Stomach (tissue), 9 donors: Measurements from ENCODE around the gene ATP11B. TPM values are rescaled to one million over a fixed set of nuclear protein-coding genes. Genes with fewer than 3 reads are reported as not detected.

Experiments
- DNase-seq, 2 donors: peaks; one replicate each; pipeline versions ENCODE4 v3.0.0 to v3.0.0-alpha.2; 2013 to 2019
- H3K27ac ChIP-seq, 5 donors: fragments of 200-600 bp in 4 of 5; sonication (generic) in 4 of 5; one replicate each; pipeline ENCODE4 v1.5.1; 2013 to 2019; ENCODE audit warnings: mild to moderate bottlenecking in 1 of 5, moderate library complexity in 1 of 5
- H3K27me3 ChIP-seq, 3 donors: fragments of 200-600 bp; sonication (generic); one replicate each; pipeline ENCODE4 v1.5.1; 2017 to 2019; ENCODE audit warnings: mixed run types in 1 of 3
- H3K36me3 ChIP-seq, 4 donors: fragments of 200-600 bp; sonication (generic); 1 replicate in 3 of 4; 2 replicates in 1 of 4; pipeline ENCODE4 v1.5.1; 2016 to 2019
- H3K4me1 ChIP-seq, 4 donors: fragments of 200-600 bp; sonication (generic); one replicate each; pipeline ENCODE4 v1.5.1; 2016 to 2019
- H3K4me3 ChIP-seq, 4 donors: fragments of 200-600 bp; sonication (generic) in 3 of 4; one replicate each; pipeline ENCODE4 v1.5.1; 2016 to 2019; ENCODE audit warnings: mild to moderate bottlenecking in 1 of 4
- H3K9me3 ChIP-seq, 4 donors: fragments of 200-600 bp; sonication (generic); one replicate each; pipeline ENCODE4 v1.5.1; 2016 to 2019
- EP300 ChIP-seq: sonication (generic); formaldehyde crosslinking; IDR thresholded peaks from one replicate; pipeline ENCODE4 v1.6.1; 2017; ENCODE audit warnings: antibody characterized with exemption
- POLR2A ChIP-seq, 4 donors: fragments of 450-650 bp; IDR thresholded peaks; one replicate each; pipeline ENCODE4 v1.6.1; 2016; ENCODE audit warnings: antibody characterized with exemption in 4 of 4, control low read depth in 2 of 4, mild to moderate bottlenecking in 1 of 4, moderate library complexity in 1 of 4
- POLR2AphosphoS5 ChIP-seq, 3 donors: sonication (generic); formaldehyde crosslinking; IDR thresholded peaks; one replicate each; pipeline ENCODE4 v1.6.1; 2016; ENCODE audit warnings: antibody characterized with exemption in 3 of 3
- WGBS, 5 donors: extraction: QIAGEN DNeasy Blood & Tissue Kit in 3 of 5; methylation state at CpG; one replicate each; pipeline versions ENCODE4 v1.1.5 to v1.1.7; 2013 to 2018; 5-methylcytosine and 5-hydroxymethylcytosine counted together
- intact Hi-C: fragments of 100-400 bp; cut with DNase I; formaldehyde crosslinking; loops from one replicate; pipeline ENCODE4 v1.15.1; 2023; ENCODE audit warnings: low total_unique reads
- polyA plus RNA-seq, 3 donors: library from polyadenylated mRNA; stranded (reverse); fragments of 200-250 nt; gene quantifications; one replicate each; pipeline ENCODE4 v1.2.3, GENCODE V29; 2013
- total RNA-seq, 5 donors: library from RNA; depleted of rRNA; stranded (reverse); fragments of >200 nt; gene quantifications; one replicate each; pipeline versions ENCODE4 v1.1.0 to v1.2.3, GENCODE V29; 2014 to 2016
- TF ChIP-seq, protein P1 (sequence below), 7 experiments: fragments of 450-650 bp in 4 of 7; fragments of 200-600 bp in 3 of 7; sonication (generic) in 3 of 7; IDR thresholded peaks; one replicate each; pipeline ENCODE4 v1.5.1; 2016 to 2019; ENCODE audit warnings: antibody characterized with exemption in 7 of 7, control low read depth in 2 of 7, mild to moderate bottlenecking in 1 of 7
- donor health status: healthy with polysubstance abuse.
- donor health status: Bipolar disorder and iron deficiency.
- donor health status: healthy.

Gene ATP11B
- total and polyA plus RNA-seq, 8 donors = 9.6 to 449 (median 120) TPM

DNA sequence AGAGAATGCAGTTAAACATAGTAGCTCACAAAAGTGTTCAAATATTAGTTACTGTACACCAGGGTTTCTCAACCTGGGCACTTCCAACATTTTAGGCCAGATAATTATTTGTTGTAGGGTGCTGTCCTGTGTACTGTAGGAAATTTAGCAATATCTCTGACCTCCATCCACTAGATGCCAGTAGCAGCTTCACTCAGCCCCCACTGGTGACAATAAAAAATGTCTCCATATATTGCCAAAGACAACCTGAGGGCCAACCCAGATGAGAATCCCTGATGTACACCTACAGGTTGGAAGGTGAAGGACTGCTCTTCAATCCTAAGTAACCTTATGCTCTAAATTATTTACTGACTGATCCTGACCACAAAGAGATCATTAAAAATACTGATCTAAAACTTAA, 154.6 kb downstream of the ATP11B start:
- no peak for DNase-seq
- intact Hi-C loops = no loop called here
- Histone ChIP-seq H3K9me3 (no peaks in the 10 kb centered on the region), H3K4me3 (no peak overlapping the region), H3K27ac (no peak overlapping the region), H3K27me3 (no peaks in the 10 kb centered on the region), H3K4me1 (no peaks in the 10 kb centered on the region), H3K36me3 (peaks cover 13 to 53% (median 46%) of the 10 kb centered on the region in 4 donors)
- TF ChIP-seq POLR2A (IDR thresholded peaks at IDR 0.05) (no peak), POLR2AphosphoS5 (IDR thresholded peaks at IDR 0.05) (no peak), EP300 (no peak)
- TF ChIP-seq, protein P1, sequence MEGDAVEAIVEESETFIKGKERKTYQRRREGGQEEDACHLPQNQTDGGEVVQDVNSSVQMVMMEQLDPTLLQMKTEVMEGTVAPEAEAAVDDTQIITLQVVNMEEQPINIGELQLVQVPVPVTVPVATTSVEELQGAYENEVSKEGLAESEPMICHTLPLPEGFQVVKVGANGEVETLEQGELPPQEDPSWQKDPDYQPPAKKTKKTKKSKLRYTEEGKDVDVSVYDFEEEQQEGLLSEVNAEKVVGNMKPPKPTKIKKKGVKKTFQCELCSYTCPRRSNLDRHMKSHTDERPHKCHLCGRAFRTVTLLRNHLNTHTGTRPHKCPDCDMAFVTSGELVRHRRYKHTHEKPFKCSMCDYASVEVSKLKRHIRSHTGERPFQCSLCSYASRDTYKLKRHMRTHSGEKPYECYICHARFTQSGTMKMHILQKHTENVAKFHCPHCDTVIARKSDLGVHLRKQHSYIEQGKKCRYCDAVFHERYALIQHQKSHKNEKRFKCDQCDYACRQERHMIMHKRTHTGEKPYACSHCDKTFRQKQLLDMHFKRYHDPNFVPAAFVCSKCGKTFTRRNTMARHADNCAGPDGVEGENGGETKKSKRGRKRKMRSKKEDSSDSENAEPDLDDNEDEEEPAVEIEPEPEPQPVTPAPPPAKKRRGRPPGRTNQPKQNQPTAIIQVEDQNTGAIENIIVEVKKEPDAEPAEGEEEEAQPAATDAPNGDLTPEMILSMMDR (IDR thresholded peaks at IDR 0.05) = no peak

DNA sequence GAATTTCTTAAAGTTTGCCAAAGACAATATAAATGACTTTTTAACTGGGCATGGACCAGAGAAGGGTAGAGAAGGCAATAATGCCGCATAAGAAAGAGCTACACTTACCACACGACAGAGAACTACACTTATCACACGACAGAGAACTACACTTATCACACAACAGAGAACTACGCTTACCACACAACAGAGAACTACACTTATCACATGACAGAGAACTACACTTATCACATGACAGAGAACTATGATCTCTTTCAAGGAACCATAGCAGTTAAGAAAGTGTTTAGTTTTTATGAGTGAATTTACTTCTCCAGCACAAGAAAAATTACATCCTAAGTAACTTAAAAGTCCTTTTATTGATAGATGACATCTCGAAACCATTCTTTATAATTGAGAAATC, 155.0 kb downstream of the ATP11B start:
- 78 to 90% (median 86%) methylated on average over 5 of the region's 5 CpGs for WGBS, 5 donors
- no peak for DNase-seq
- TF ChIP-seq POLR2AphosphoS5 (IDR thresholded peaks at IDR 0.05) (no peak), EP300 (no peak), POLR2A (IDR thresholded peaks at IDR 0.05) (no peak)
- TF ChIP-seq, protein P1 (IDR thresholded peaks at IDR 0.05) = no peak
- no peaks in the 10 kb centered on the region for H3K9me3 ChIP-seq
- no peaks in the 10 kb centered on the region for H3K4me1 ChIP-seq
- intact Hi-C loops = no loop called here
- no peak overlapping the region for H3K27ac ChIP-seq
- no peaks in the 10 kb centered on the region for H3K27me3 ChIP-seq
- peaks cover 13 to 57% (median 49%) of the 10 kb centered on the region in 4 donors for H3K36me3 ChIP-seq
- no peak overlapping the region for H3K4me3 ChIP-seq

DNA sequence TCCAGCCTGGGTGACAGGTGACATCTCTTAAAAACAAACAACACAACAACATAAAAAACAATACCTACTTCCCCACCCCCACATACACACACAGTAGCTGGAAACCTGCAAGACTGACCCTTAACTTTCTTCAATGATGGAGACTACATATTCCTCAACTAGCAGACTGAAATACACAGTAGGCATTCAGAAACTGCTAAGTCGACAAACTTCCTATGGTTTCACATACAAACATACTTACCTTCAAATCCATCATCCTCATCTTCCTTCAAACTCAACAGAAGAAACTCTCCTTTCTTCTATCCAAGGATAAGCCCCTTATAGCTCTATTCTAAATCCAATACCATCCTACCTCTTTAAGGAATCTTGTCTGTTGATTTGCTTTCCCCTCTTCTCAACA, 156.4 kb downstream of the ATP11B start:
- no peak for DNase-seq
- peaks cover 13 to 59% (median 46%) of the 10 kb centered on the region in 4 donors for H3K36me3 ChIP-seq
- WGBS, 5 donors = 96 to 100% (median 100%) methylated on average over 1 of the region's 1 CpG
- no peak overlapping the region for H3K4me3 ChIP-seq
- intact Hi-C loops = no loop called here
- H3K27me3 ChIP-seq = no peaks in the 10 kb centered on the region
- no peaks in the 10 kb centered on the region for H3K9me3 ChIP-seq
- TF ChIP-seq, protein P1 (IDR thresholded peaks at IDR 0.05) = no peak
- TF ChIP-seq POLR2AphosphoS5 (IDR thresholded peaks at IDR 0.05) (no peak), EP300 (no peak), POLR2A (IDR thresholded peaks at IDR 0.05) (no peak)
- no peak overlapping the region for H3K27ac ChIP-seq
- H3K4me1 ChIP-seq = no peaks in the 10 kb centered on the region

DNA sequence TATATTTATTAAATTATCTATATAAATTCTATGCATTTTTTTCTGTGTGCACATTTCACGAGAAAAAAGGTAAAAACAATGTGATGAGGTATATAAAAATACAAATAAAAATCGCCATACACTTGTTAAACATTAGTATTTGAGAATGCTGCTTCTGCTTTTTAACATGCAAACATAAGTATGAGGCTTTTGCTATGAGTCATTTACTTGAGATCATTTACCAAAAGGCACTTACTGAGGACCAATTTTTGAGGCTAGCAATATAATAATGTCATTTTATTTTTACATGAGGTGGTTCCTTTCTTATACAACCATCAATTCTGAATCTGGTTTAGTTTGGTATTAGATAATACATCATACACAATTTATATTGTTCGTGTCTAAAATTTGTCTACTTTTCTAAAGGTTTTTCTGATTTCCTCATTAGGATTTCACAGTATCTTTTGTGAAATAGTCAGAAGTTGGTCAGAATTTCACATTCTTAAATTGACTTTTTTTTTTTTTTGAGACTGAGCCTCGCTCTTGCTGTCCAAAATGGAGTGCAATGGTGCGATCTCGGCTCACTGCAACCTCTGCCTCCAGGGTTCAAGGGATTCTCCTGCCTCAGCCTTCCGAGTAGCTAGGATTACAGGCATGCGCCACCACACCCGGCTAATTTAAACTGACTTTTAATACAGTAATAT, 161.4 kb downstream of the ATP11B start:
- WGBS, 5 donors = 81 to 89% (median 86%) methylated on average over 9 of the region's 9 CpGs
- DNase-seq = no peak
- Histone ChIP-seq H3K4me1 (peaks cover 0 to 4% (median under 1%) of the 10 kb centered on the region in 4 donors), H3K27me3 (no peaks in the 10 kb centered on the region), H3K4me3 (no peak overlapping the region), H3K36me3 (peaks cover 0 to 46% (median 36%) of the 10 kb centered on the region in 4 donors), H3K9me3 (no peaks in the 10 kb centered on the region), H3K27ac (no peak overlapping the region)
- TF ChIP-seq POLR2A (IDR thresholded peaks at IDR 0.05) (no peak), POLR2AphosphoS5 (IDR thresholded peaks at IDR 0.05) (no peak), EP300 (no peak)
- TF ChIP-seq, protein P1 (IDR thresholded peaks at IDR 0.05) = no peak
- intact Hi-C loops = no loop called here
